Pancreas (tissue), 10 donors: ENCODE data around the gene NUMB. TPM values are rescaled to one million over a fixed set of nuclear protein-coding genes. Genes with fewer than 3 reads are reported as not detected.
A peak's percentile ranks its signal among the peaks of the same experiment; 100 is the strongest.

Source experiments
- ATAC-seq, 4 donors: fragments of 200-7000 bp; cut with Tn5 transposase; one replicate each; pipeline versions ENCODE4 v1.8.0 to v1.9.1; 2020; ENCODE audit warnings: mild to moderate bottlenecking in 4 of 4, moderate library complexity in 4 of 4
- DNase-seq, 6 donors: peaks; one replicate each; pipeline ENCODE4 v3.0.0-alpha.2; 2020
- FAIRE-seq: peaks from 2 replicates; lab custom pipeline; 2012; peaks lifted over from hg19 to GRCh38; lab: Jason Lieb, UNC
- H3K27ac ChIP-seq, 4 donors: fragments of 200-600 bp; sonication (generic); 1 replicate in 3 of 4; 2 replicates in 1 of 4; pipeline versions ENCODE4 v1.5.0 to v1.8.0; 2020
- H3K27me3 ChIP-seq, 4 donors: fragments of 200-600 bp; one replicate each; pipeline ENCODE4 v1.8.0; 2021
- H3K36me3 ChIP-seq, 3 donors: fragments of 200-600 bp; sonication (generic) in 1 of 3; one replicate each; pipeline versions ENCODE4 v1.5.0 to v1.8.0; 2020 to 2021
- H3K4me1 ChIP-seq, 3 donors: fragments of 200-600 bp; one replicate each; pipeline ENCODE4 v1.8.0; 2021
- H3K4me3 ChIP-seq, 4 donors: fragments of 200-600 bp; sonication (generic) in 2 of 4; one replicate each; pipeline versions ENCODE4 v1.5.0 to v1.8.0; 2020 to 2021
- H3K9me3 ChIP-seq, 4 donors: fragments of 200-600 bp; one replicate each; pipeline ENCODE4 v1.8.0; 2021
- CTCF ChIP-seq, 4 donors: fragments of 200-600 bp; sonication (generic) in 3 of 4; IDR thresholded peaks; one replicate each; pipeline versions ENCODE4 v1.5.0 to v1.8.0; 2021; ENCODE audit warnings: antibody characterized with exemption in 4 of 4
- WGBS, 2 donors: extraction: QIAGEN DNeasy Blood & Tissue Kit; methylation state at CpG; one replicate each; pipeline ENCODE4 v1.1.7; 2013; 5-methylcytosine and 5-hydroxymethylcytosine counted together
- intact Hi-C, 3 donors: fragments of 100-400 bp; cut with DNase I; formaldehyde crosslinking; loops; one replicate each; pipeline versions ENCODE4 v1.11.1 to v1.14.2; 2022
- polyA plus RNA-seq, 2 donors: library from polyadenylated mRNA; stranded (reverse); fragments of 200-250 nt; gene quantifications; one replicate each; pipeline ENCODE4 v1.2.3, GENCODE V29; 2013
- total RNA-seq, 6 donors: library from RNA; stranded (reverse); fragmentation: NEBNext Ultra II Directional in 4 of 6; extraction: Animal tissue kit (Norgen Biotek cat#: 25700) in 4 of 6; gene quantifications; one replicate each; pipeline versions ENCODE4 v1.2.1 to v1.2.4, GENCODE V29; 2021 to 2023
- donor health status: healthy with polysubstance abuse.
- donor health status: DM: no; HTN: no; CAD: no; lungs with moderate emphysema.
- donor health status: DM: no; HTN: no; CAD: no.
- donor health status: control.
- donor health status: control.
- donor health status: Bipolar disorder and iron deficiency.
- donor health status: DM: yes; HTN: yes; CAD: no.
- donor health status: DM: no; HTN: no; CAD: no.
- donor health status: DM: no; HTN: no; CAD: no.
- donor health status: DM: yes; HTN: yes; CAD: no.

The NUMB gene
- total and polyA plus RNA-seq, 8 donors, result 23.9 to 53.8 (median 32.5) TPM

- WGBS, 2 donors, result 34 to 35% methylated on average over 5 of the region's 5 CpGs
- intact Hi-C loops, result loop anchor here in 1 of 3 donors (10.0 kb wide), 1 partner anchor 289 kb away; no protein-coding TSS in a partner anchor
- no peaks in the 10 kb centered on the region for H3K9me3 ChIP-seq
- peak in 4 of 6 donors; percentile 12 to 45 (median 42) for DNase-seq
- H3K27ac ChIP-seq, result peak overlapping the region in 2 of 4 donors; percentile 82 to 87
- no peaks in the 10 kb centered on the region for H3K36me3 ChIP-seq
- FAIRE-seq, result no peak
- ATAC-seq, result peak in 1 of 4 donors; percentile 1
- peaks cover 16 to 34% (median 30%) of the 10 kb centered on the region in 3 donors for H3K4me1 ChIP-seq
- no peaks in the 10 kb centered on the region for H3K27me3 ChIP-seq
- no peak overlapping the region for H3K4me3 ChIP-seq
- no peak for TF ChIP-seq CTCF (IDR thresholded peaks at IDR 0.05)
Observed at GRCh38 chr14:73463411-73463810, 5.1 kb upstream of the NUMB start.

GRCh38 chr14:73462815-73463214 is 4.5 kb upstream of the NUMB start:
- H3K4me1 ChIP-seq, result peaks cover 16 to 34% (median 30%) of the 10 kb centered on the region in 3 donors
- no peak for TF ChIP-seq CTCF (IDR thresholded peaks at IDR 0.05)

GRCh38 chr14:73462048-73462715 is 3.8 kb upstream of the NUMB start:
- Histone ChIP-seq H3K4me1 (peaks cover 16 to 34% (median 30%) of the 10 kb centered on the region in 3 donors), H3K27me3 (no peaks in the 10 kb centered on the region), H3K27ac (peak overlapping the region; percentile 9 to 87 (median 74)), H3K9me3 (no peaks in the 10 kb centered on the region), H3K36me3 (no peaks in the 10 kb centered on the region), H3K4me3 (peak overlapping the region in 2 of 4 donors; percentile 13 to 34)
- peak; percentile 68 to 78 (median 76) for ATAC-seq
- intact Hi-C loops, result loop anchor here in 1 of 3 donors (10.0 kb wide), 1 partner anchor 287 kb away; no protein-coding TSS in a partner anchor
- 3 to 6% methylated on average over 6 of the region's 6 CpGs for WGBS, 2 donors
- no peak for FAIRE-seq
- peak; percentile 70 to 96 (median 93) for DNase-seq
- no peak for TF ChIP-seq CTCF (IDR thresholded peaks at IDR 0.05)

More at GRCh38 chr14:73462815-73463214, 4.5 kb upstream of the NUMB start:
- H3K27me3 ChIP-seq, result no peaks in the 10 kb centered on the region
- WGBS, 2 donors, result 36 to 37% methylated on average over 4 of the region's 4 CpGs
- no peaks in the 10 kb centered on the region for H3K36me3 ChIP-seq
- H3K9me3 ChIP-seq, result no peaks in the 10 kb centered on the region
- ATAC-seq (no peak), DNase-seq (no peak), FAIRE-seq (no peak)
- intact Hi-C loops, result loop anchor here in 1 of 3 donors (10.0 kb wide), 1 partner anchor 288 kb away; no protein-coding TSS in a partner anchor
- peak overlapping the region in 3 of 4 donors; percentile 65 to 87 (median 82) for H3K27ac ChIP-seq
- H3K4me3 ChIP-seq, result peak overlapping the region in 1 of 4 donors; percentile 34

GRCh38 chr14:73461478-73462047 is 3.2 kb upstream of the NUMB start:
- no peak for ATAC-seq
- Histone ChIP-seq H3K9me3 (no peaks in the 10 kb centered on the region), H3K27ac (peak overlapping the region; percentile 9 to 87 (median 74)), H3K4me3 (peak overlapping the region in 2 of 4 donors; percentile 13 to 34), H3K4me1 (peaks cover 18 to 40% (median 33%) of the 10 kb centered on the region in 3 donors), H3K27me3 (no peaks in the 10 kb centered on the region), H3K36me3 (no peaks in the 10 kb centered on the region)
- FAIRE-seq, result no peak
- no peak for DNase-seq
- intact Hi-C loops, result loop anchor here in 1 of 3 donors (10.0 kb wide), 1 partner anchor 287 kb away; no protein-coding TSS in a partner anchor
- 11 to 12% methylated on average over 6 of the region's 6 CpGs for WGBS, 2 donors
- no peak for TF ChIP-seq CTCF (IDR thresholded peaks at IDR 0.05)
